Measurements from ENCODE around the gene LENG1.

The LENG1 gene

DNA sequence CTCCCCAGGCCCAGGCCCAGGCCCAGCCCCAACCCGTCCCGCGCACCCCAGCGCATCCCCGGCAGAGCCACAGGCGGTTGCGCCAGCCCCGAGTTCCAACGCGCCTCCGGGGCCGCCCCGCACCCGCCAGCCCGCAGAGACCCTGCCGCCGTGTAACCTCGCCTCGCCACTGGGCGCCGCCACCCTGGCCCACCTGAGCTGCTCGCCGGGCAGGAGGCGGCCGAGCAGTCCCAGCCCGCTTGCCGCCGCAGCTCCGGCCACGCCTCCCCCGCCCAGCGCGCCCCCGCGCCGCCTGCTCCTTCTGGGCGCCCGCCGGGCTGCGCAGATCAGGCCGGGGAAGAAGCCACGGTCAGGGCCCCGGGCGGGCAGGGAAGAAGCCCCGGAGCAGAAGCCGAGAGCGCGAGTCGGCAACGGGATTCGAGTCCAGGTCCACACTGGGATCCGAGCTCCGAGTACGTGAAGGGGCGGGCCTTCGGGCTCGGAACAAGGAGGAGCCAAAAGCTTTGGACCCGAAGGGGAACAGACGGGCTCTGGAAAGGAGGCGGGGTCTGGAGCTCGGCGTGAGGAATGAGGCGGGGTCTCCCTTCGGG lies 29.7 kb upstream of the LENG1 start, which contains the start of gene MBOAT7 (continued):
- TF ChIP-seq, protein P1, sequence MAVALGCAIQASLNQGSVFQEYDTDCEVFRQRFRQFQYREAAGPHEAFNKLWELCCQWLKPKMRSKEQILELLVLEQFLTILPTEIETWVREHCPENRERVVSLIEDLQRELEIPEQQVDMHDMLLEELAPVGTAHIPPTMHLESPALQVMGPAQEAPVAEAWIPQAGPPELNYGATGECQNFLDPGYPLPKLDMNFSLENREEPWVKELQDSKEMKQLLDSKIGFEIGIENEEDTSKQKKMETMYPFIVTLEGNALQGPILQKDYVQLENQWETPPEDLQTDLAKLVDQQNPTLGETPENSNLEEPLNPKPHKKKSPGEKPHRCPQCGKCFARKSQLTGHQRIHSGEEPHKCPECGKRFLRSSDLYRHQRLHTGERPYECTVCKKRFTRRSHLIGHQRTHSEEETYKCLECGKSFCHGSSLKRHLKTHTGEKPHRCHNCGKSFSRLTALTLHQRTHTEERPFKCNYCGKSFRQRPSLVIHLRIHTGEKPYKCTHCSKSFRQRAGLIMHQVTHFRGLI (tag by site-specific recombination; IDR thresholded peaks at IDR 0.05) = peak; percentile 72; the same call in 1 of the 2 replicates
- TF ChIP-seq KLF10 (tag by site-specific recombination; IDR thresholded peaks at IDR 0.05) (peak; percentile 30; the same call in 1 of the 2 replicates), SCRT2 (tag by site-specific recombination; IDR thresholded peaks at IDR 0.05) (0 out of 2 replicates have a peak, but pooled peaks have one; percentile 26), PRDM1 (tag by site-specific recombination; IDR thresholded peaks at IDR 0.05) (no peak), ZFHX2 (tag by site-specific recombination; conservative IDR thresholded peaks at IDR 0.05) (peak; percentile 71), ZNF510 (tag by site-specific recombination; IDR thresholded peaks at IDR 0.05; ENCODE audit: insufficient replicate concordance) (no peak), ZNF830 (tag by site-specific recombination; IDR thresholded peaks at IDR 0.05; ENCODE audit: low read depth) (no peak), MYNN (tag by site-specific recombination; IDR thresholded peaks at IDR 0.05; ENCODE audit: borderline replicate concordance) (no peak), ZFP37 (tag by site-specific recombination; IDR thresholded peaks at IDR 0.05) (no peak), EGR2 (tag by site-specific recombination; IDR thresholded peaks at IDR 0.05; ENCODE audit: low read depth) (0 out of 2 replicates have a peak, but pooled peaks have one; percentile 27), ZNF341 (tag by site-specific recombination; IDR thresholded peaks at IDR 0.05; ENCODE audit: low read depth) (no peak), ZNF561 (tag by site-specific recombination; IDR thresholded peaks at IDR 0.05; ENCODE audit: borderline replicate concordance) (peak; percentile 84; the same call in 1 of the 2 replicates), ZEB2 (tag by site-specific recombination; IDR thresholded peaks at IDR 0.05) (no peak), TCF7L2 (IDR thresholded peaks at IDR 0.05; ENCODE audit: borderline replicate concordance, low read depth, low read length) (no peak), ZBTB17 (tag by site-specific recombination; IDR thresholded peaks at IDR 0.05) (peak; percentile 48; the same call in 1 of the 2 replicates), SP2 (tag by site-specific recombination; IDR thresholded peaks at IDR 0.05) (no peak), ZNF677 (tag by site-specific recombination; IDR thresholded peaks at IDR 0.05) (no peak), ZBTB8A (tag by site-specific recombination; IDR thresholded peaks at IDR 0.05) (peak; percentile 89), ZBTB7A (tag by site-specific recombination; IDR thresholded peaks at IDR 0.05; ENCODE audit: low read depth) (no peak), WT1 (tag by site-specific recombination; IDR thresholded peaks at IDR 0.05) (no peak), ZNF121 (tag by site-specific recombination; IDR thresholded peaks at IDR 0.05) (no peak), ZNF560 (tag by site-specific recombination; IDR thresholded peaks at IDR 0.05; ENCODE audit: borderline replicate concordance) (no peak), IKZF3 (tag by site-specific recombination; IDR thresholded peaks at IDR 0.05) (0 out of 2 replicates have a peak, but pooled peaks have one; percentile 27)
- TF ChIP-seq, protein P2, sequence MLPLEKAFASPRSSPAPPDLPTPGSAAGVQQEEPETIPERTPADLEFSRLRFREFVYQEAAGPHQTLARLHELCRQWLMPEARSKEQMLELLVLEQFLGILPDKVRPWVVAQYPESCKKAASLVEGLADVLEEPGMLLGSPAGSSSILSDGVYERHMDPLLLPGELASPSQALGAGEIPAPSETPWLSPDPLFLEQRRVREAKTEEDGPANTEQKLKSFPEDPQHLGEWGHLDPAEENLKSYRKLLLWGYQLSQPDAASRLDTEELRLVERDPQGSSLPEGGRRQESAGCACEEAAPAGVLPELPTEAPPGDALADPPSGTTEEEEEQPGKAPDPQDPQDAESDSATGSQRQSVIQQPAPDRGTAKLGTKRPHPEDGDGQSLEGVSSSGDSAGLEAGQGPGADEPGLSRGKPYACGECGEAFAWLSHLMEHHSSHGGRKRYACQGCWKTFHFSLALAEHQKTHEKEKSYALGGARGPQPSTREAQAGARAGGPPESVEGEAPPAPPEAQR (tag by site-specific recombination; IDR thresholded peaks at IDR 0.05) = no peak
- TF ChIP-seq, protein P3, sequence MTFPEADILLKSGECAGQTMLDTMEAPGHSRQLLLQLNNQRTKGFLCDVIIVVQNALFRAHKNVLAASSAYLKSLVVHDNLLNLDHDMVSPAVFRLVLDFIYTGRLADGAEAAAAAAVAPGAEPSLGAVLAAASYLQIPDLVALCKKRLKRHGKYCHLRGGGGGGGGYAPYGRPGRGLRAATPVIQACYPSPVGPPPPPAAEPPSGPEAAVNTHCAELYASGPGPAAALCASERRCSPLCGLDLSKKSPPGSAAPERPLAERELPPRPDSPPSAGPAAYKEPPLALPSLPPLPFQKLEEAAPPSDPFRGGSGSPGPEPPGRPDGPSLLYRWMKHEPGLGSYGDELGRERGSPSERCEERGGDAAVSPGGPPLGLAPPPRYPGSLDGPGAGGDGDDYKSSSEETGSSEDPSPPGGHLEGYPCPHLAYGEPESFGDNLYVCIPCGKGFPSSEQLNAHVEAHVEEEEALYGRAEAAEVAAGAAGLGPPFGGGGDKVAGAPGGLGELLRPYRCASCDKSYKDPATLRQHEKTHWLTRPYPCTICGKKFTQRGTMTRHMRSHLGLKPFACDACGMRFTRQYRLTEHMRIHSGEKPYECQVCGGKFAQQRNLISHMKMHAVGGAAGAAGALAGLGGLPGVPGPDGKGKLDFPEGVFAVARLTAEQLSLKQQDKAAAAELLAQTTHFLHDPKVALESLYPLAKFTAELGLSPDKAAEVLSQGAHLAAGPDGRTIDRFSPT (tag by site-specific recombination; IDR thresholded peaks at IDR 0.05) = no peak
- TF ChIP-seq, protein P4, sequence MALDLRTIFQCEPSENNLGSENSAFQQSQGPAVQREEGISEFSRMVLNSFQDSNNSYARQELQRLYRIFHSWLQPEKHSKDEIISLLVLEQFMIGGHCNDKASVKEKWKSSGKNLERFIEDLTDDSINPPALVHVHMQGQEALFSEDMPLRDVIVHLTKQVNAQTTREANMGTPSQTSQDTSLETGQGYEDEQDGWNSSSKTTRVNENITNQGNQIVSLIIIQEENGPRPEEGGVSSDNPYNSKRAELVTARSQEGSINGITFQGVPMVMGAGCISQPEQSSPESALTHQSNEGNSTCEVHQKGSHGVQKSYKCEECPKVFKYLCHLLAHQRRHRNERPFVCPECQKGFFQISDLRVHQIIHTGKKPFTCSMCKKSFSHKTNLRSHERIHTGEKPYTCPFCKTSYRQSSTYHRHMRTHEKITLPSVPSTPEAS (tag by site-specific recombination; IDR thresholded peaks at IDR 0.05) = no peak
- TF ChIP-seq, protein P5, sequence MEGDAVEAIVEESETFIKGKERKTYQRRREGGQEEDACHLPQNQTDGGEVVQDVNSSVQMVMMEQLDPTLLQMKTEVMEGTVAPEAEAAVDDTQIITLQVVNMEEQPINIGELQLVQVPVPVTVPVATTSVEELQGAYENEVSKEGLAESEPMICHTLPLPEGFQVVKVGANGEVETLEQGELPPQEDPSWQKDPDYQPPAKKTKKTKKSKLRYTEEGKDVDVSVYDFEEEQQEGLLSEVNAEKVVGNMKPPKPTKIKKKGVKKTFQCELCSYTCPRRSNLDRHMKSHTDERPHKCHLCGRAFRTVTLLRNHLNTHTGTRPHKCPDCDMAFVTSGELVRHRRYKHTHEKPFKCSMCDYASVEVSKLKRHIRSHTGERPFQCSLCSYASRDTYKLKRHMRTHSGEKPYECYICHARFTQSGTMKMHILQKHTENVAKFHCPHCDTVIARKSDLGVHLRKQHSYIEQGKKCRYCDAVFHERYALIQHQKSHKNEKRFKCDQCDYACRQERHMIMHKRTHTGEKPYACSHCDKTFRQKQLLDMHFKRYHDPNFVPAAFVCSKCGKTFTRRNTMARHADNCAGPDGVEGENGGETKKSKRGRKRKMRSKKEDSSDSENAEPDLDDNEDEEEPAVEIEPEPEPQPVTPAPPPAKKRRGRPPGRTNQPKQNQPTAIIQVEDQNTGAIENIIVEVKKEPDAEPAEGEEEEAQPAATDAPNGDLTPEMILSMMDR (tag by site-specific recombination; IDR thresholded peaks at IDR 0.05) = 0 out of 2 replicates have a peak, but pooled peaks have one; percentile 37
- TF ChIP-seq, protein P6, sequence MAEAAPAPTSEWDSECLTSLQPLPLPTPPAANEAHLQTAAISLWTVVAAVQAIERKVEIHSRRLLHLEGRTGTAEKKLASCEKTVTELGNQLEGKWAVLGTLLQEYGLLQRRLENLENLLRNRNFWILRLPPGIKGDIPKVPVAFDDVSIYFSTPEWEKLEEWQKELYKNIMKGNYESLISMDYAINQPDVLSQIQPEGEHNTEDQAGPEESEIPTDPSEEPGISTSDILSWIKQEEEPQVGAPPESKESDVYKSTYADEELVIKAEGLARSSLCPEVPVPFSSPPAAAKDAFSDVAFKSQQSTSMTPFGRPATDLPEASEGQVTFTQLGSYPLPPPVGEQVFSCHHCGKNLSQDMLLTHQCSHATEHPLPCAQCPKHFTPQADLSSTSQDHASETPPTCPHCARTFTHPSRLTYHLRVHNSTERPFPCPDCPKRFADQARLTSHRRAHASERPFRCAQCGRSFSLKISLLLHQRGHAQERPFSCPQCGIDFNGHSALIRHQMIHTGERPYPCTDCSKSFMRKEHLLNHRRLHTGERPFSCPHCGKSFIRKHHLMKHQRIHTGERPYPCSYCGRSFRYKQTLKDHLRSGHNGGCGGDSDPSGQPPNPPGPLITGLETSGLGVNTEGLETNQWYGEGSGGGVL (tag by site-specific recombination; IDR thresholded peaks at IDR 0.05) = no peak
- TF ChIP-seq, protein P7, sequence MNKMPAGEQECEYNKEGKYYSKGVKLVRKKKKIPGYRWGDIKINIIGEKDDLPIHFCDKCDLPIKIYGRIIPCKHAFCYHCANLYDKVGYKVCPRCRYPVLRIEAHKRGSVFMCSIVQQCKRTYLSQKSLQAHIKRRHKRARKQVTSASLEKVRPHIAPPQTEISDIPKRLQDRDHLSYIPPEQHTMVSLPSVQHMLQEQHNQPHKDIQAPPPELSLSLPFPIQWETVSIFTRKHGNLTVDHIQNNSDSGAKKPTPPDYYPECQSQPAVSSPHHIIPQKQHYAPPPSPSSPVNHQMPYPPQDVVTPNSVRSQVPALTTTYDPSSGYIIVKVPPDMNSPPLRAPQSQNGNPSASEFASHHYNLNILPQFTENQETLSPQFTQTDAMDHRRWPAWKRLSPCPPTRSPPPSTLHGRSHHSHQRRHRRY (tag by site-specific recombination; IDR thresholded peaks at IDR 0.05) = no peak
